GM12878 (cell line): ENCODE measurements around the gene EIF3M. TPM values are rescaled to one million over a fixed set of nuclear protein-coding genes. Genes with fewer than 3 reads are reported as not detected.

Source experiments
- ATAC-seq: fragments of 200-7000 bp; cut with Tn5 transposase; 3 replicates; pipeline ENCODE4 v1.9.1; 2020; ENCODE audit warnings: mild to moderate bottlenecking, moderate library complexity
- BruUV-seq: library from RNA; stranded (reverse); fragments of 400-500 nt; replicated peaks from 2 replicates; lab custom pipeline; 2021; lab: Mats Ljungman, UMichigan
- CTCF ChIA-PET: fragments of 300-600 bp; sonication (Branson Sonifier 250); formaldehyde crosslinking; extraction: SDS; loops from one replicate; lab custom pipeline; 2021; ENCODE audit warnings: inconsistent platforms; lab: Yijun Ruan, JAX
- POLR2A ChIA-PET: fragments of 350-600 bp; formaldehyde crosslinking; extraction: SDS; loops from one replicate; lab custom pipeline; 2021; ENCODE audit warnings: inconsistent platforms; lab: Charles Lee
- RAD21 ChIA-PET: fragments of 300-600 bp; sonication (Branson Sonifier 250); formaldehyde crosslinking; loops from one replicate; lab custom pipeline; 2023; ENCODE audit warnings: antibody characterized with exemption; ENCODE audit not compliant: unreplicated experiment; lab: Charles Lee
- SMC1A ChIA-PET: fragments of 300-600 bp; sonication (Branson Sonifier 250); formaldehyde crosslinking; loops from one replicate; lab custom pipeline; 2023; ENCODE audit not compliant: unreplicated experiment, uncharacterized antibody; lab: Charles Lee
- DNase-seq: peaks from one replicate; pipeline ENCODE4 v3.0.0-alpha.2; 2011; ENCODE audit warnings: low read depth, low spot score
- FAIRE-seq: peaks from 3 replicates; lab custom pipeline; 2011; peaks lifted over from hg19 to GRCh38; lab: Jason Lieb, UNC
- H2AFZ ChIP-seq: 2 replicates; pipeline ENCODE4 v1.6.0; 2011; ENCODE audit warnings: low read depth, low read length, control low read depth; ENCODE audit not compliant: control insufficient read depth
- H3K27ac ChIP-seq: 2 replicates; pipeline ENCODE4 v1.5.1; 2011; ENCODE audit warnings: control low read depth; ENCODE audit not compliant: control insufficient read depth, insufficient read depth
- H3K27me3 ChIP-seq, 2 experiments: replicated peaks in 1 of 2; 2 replicates each; pipeline versions ENCODE4 v1.6.0 to v1.6.1; 2011; ENCODE audit warnings: low read length in 1 of 2; ENCODE audit not compliant: control insufficient read depth in 2 of 2, insufficient read depth in 2 of 2
- H3K36me3 ChIP-seq, 2 experiments: 2 replicates each; pipeline ENCODE4 v1.5.1; 2011; ENCODE audit warnings: low read length in 1 of 2; ENCODE audit not compliant: control insufficient read depth in 2 of 2, insufficient read depth in 2 of 2
- H3K4me1 ChIP-seq: 2 replicates; pipeline ENCODE4 v1.6.1; 2011; ENCODE audit warnings: mild to moderate bottlenecking, low read length, moderate library complexity, mixed read lengths; ENCODE audit not compliant: control insufficient read depth, insufficient read depth
- H3K4me2 ChIP-seq: 2 replicates; pipeline ENCODE4 v1.6.0; 2011; ENCODE audit warnings: control low read depth; ENCODE audit not compliant: control insufficient read depth, insufficient read depth
- H3K4me3 ChIP-seq: fragments of 200-600 bp; sonication (generic); 2 replicates; pipeline ENCODE4 v1.5.1; 2016
- H3K79me2 ChIP-seq: 2 replicates; pipeline ENCODE4 v1.6.0; 2011; ENCODE audit warnings: low read length; ENCODE audit not compliant: control insufficient read depth, insufficient read depth
- H3K9ac ChIP-seq: 2 replicates; pipeline ENCODE4 v1.8.0; 2011; ENCODE audit warnings: low read length, control low read depth, mixed read lengths; ENCODE audit not compliant: control insufficient read depth, insufficient read depth
- H3K9me3 ChIP-seq: replicated peaks from 3 replicates; pipeline ENCODE4 v1.5.1; 2011; ENCODE audit warnings: mild to moderate bottlenecking, low read length; ENCODE audit not compliant: control insufficient read depth, insufficient read depth
- H4K20me1 ChIP-seq: 2 replicates; pipeline ENCODE4 v1.6.0; 2011; ENCODE audit not compliant: control insufficient read depth, insufficient read depth
- CBFB ChIP-seq: IDR thresholded peaks from 2 replicates; pipeline ENCODE4 v1.6.1; 2016; ENCODE audit warnings: antibody characterized with exemption, low read depth
- CBX5 ChIP-seq: sonication (generic); IDR thresholded peaks from 2 replicates; pipeline ENCODE4 v1.6.1; 2016; ENCODE audit warnings: low read depth, moderate library complexity, mild to moderate bottlenecking, inconsistent platforms
- CEBPB ChIP-seq, 2 experiments: fragments of 150-350 bp in 1 of 2; IDR thresholded peaks; 2 replicates each; pipeline ENCODE4 v1.6.1; 2012 to 2014; ENCODE audit warnings: low read depth in 2 of 2, low read length in 2 of 2, borderline replicate concordance in 1 of 2, inconsistent platforms in 1 of 2
- EP300 ChIP-seq, 2 experiments: fragments of 150-350 bp in 1 of 2; IDR thresholded peaks; 2 replicates each; pipeline ENCODE4 v1.6.1; 2011 to 2012; ENCODE audit warnings: low read depth in 2 of 2, low read length in 2 of 2, borderline replicate concordance in 1 of 2, improper control_type of control experiment in 1 of 2, inconsistent platforms in 1 of 2; ENCODE audit not compliant: control insufficient read depth in 1 of 2
- FOS ChIP-seq: IDR thresholded peaks from 3 replicates; pipeline ENCODE4 v1.6.1; 2011; ENCODE audit warnings: borderline replicate concordance; ENCODE audit not compliant: insufficient read length; ENCODE audit errors: extremely low read depth
- FOXK2 ChIP-seq: fragments of 450-650 bp; IDR thresholded peaks from 2 replicates; pipeline ENCODE4 v1.6.1; 2017; ENCODE audit warnings: mild to moderate bottlenecking, moderate library complexity
- MYC ChIP-seq: IDR thresholded peaks from 2 replicates; pipeline ENCODE4 v1.6.1; 2011; ENCODE audit warnings: mild to moderate bottlenecking, low read length, moderate library complexity, inconsistent platforms; ENCODE audit not compliant: insufficient read depth, insufficient replicate concordance, insufficient read length, severe bottlenecking
- ZNF24 ChIP-seq: fragments of 450-650 bp; IDR thresholded peaks from 2 replicates; pipeline ENCODE4 v1.6.1; 2017; ENCODE audit warnings: antibody characterized with exemption, mild to moderate bottlenecking
- ZSCAN29 ChIP-seq: fragments of 450-650 bp; IDR thresholded peaks from 2 replicates; pipeline ENCODE4 v1.6.1; 2017; ENCODE audit warnings: mild to moderate bottlenecking, moderate library complexity
- WGBS: methylation state at CpG from one replicate; pipeline ENCODE4 v1.1.6; 2016; ENCODE audit warnings: low lambda C conversion rate; ENCODE audit not compliant: insufficient replicate concordance, insufficient coverage; ENCODE audit errors: missing lambda C conversion rate; 5-methylcytosine and 5-hydroxymethylcytosine counted together
- in situ Hi-C: fragments of 300-500 bp; cut with MboI; formaldehyde crosslinking; loops from 9 replicates; pipeline ENCODE4 v1.14.3; 2018; ENCODE audit warnings: mixed read lengths
- intact Hi-C: fragments of 100-400 bp; cut with micrococcal nuclease; formaldehyde crosslinking; loops from one replicate; pipeline ENCODE4 v1.14.2; 2022; ENCODE audit not compliant: unreplicated experiment
- polyA plus RNA-seq, 11 experiments: library from polyadenylated mRNA; depleted of rRNA in 4 of 11; unstranded in 6 of 11; stranded (reverse) in 5 of 11; fragments of >200 nt; fragmentation: Nextera tagmentation in 4 of 11; fragmentation: Illumina TruSeq in 1 of 11; extraction: Ambion mirVana in 4 of 11; extraction: Trizol in 1 of 11; gene quantifications; 1 replicate in 1 of 11; 2 replicates in 10 of 11; pipeline versions ENCODE4 v1.2.1 to v1.2.3, GENCODE V29; 2011 to 2016; ENCODE audit warnings: inconsistent platforms in 2 of 11, missing spikeins in 2 of 11, low read depth in 1 of 11
- total RNA-seq, 4 experiments: library from RNA; depleted of rRNA in 3 of 4; stranded (reverse); fragments of >200 nt in 3 of 4; fragmentation: Illumina TruSeq in 1 of 4; extraction: Trizol in 1 of 4; gene quantifications; 2 replicates each; pipeline versions ENCODE4 v1.2.1 to v1.2.3, GENCODE V29; 2013 to 2021
- TF ChIP-seq, protein P1 (sequence below): IDR thresholded peaks from 2 replicates; pipeline ENCODE4 v1.6.1; 2011; ENCODE audit warnings: low read depth, mild to moderate bottlenecking, low read length, moderate library complexity, borderline replicate concordance; ENCODE audit errors: extremely low read depth
- TF ChIP-seq, protein P2 (sequence below): IDR thresholded peaks from 2 replicates; pipeline ENCODE4 v1.6.1; 2011; ENCODE audit warnings: low read depth, low read length, improper control_type of control experiment, borderline replicate concordance

The EIF3M gene
- total and polyA plus RNA-seq, 10 of the 15 experiments (the other 5 are each of a cell fraction or from before 2014, with no cell fraction given) = 392 to 1,205 (median 593) TPM

- Histone ChIP-seq H4K20me1 (no peaks in the 10 kb centered on the region), H3K27me3 (no peaks in the 10 kb centered on the region), H3K27ac (no peak overlapping the region), H3K36me3 (no peaks in the 10 kb centered on the region), H3K4me3 (no peak overlapping the region), H3K9me3 (no peaks in the 10 kb centered on the region), H3K4me1 (no peaks in the 10 kb centered on the region), H3K4me2 (no peak overlapping the region), H3K79me2 (no peaks in the 10 kb centered on the region), H3K9ac (no peak overlapping the region), H2AFZ (no peak overlapping the region)
- 45% methylated on average over 2 of the region's 4 CpGs for WGBS
- RAD21 ChIA-PET = interaction anchor here (0.7 kb wide), 1 partner anchor 252 kb away, joined by 3 read pairs; no protein-coding TSS in a partner anchor
- no peak for TF ChIP-seq FOS
- TF ChIP-seq FOXK2 = no peak
- TF ChIP-seq CBFB = no peak
- TF ChIP-seq, protein P1, sequence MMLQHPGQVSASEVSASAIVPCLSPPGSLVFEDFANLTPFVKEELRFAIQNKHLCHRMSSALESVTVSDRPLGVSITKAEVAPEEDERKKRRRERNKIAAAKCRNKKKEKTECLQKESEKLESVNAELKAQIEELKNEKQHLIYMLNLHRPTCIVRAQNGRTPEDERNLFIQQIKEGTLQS = no peak
- TF ChIP-seq EP300 (IDR thresholded peaks at IDR 0.05; ENCODE audit: borderline replicate concordance in 1 of 2, control insufficient read depth in 1 of 2, low read depth in 2 of 2, low read length in 2 of 2) = no peak
- no peak for TF ChIP-seq MYC
- TF ChIP-seq CEBPB (IDR thresholded peaks at IDR 0.05; ENCODE audit: borderline replicate concordance in 1 of 2, low read depth in 2 of 2, low read length in 2 of 2) = no peak
- TF ChIP-seq, protein P2, sequence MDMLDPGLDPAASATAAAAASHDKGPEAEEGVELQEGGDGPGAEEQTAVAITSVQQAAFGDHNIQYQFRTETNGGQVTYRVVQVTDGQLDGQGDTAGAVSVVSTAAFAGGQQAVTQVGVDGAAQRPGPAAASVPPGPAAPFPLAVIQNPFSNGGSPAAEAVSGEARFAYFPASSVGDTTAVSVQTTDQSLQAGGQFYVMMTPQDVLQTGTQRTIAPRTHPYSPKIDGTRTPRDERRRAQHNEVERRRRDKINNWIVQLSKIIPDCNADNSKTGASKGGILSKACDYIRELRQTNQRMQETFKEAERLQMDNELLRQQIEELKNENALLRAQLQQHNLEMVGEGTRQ = no peak
- TF ChIP-seq ZSCAN29 = no peak
- no peak for TF ChIP-seq CBX5
- TF ChIP-seq ZNF24 = no peak
- POLR2A ChIA-PET = no interaction called here
- no TSS peak for BruUV-seq
- SMC1A ChIA-PET = no interaction called here
- intact Hi-C loops = loop anchor here (10.0 kb wide), 1 partner anchor 125 kb away; no protein-coding TSS in a partner anchor
- ATAC-seq (no peak), FAIRE-seq (no peak), DNase-seq (no peak)
- in situ Hi-C loops = no loop called here
- CTCF ChIA-PET = no interaction called here
Measured at GRCh38 chr11:32569313-32569881, 14.2 kb upstream of the EIF3M start.
